ENCODE data around the gene NFASC.
A peak's percentile ranks its signal among the peaks of the same experiment; 100 is the strongest.

NFASC gene

GRCh38 chr1:204959836-204960235, 89.2 kb downstream of the NFASC start:
- POLR2A ChIA-PET: no interaction called here
- CTCF ChIA-PET: interaction anchor here (1.8 to 3.8 kb wide), 3 partner anchors 18 to 152 kb away, joined by 5 to 24 read pairs (median 15); no protein-coding TSS in a partner anchor
- no peak overlapping the region for H3K27ac ChIP-seq (ENCODE audit: extremely low read depth, low read depth, low read length)
- H3K9me3 ChIP-seq (ENCODE audit: control insufficient read depth, insufficient read depth, low read depth, low read length): no peaks in the 10 kb centered on the region
- H3K4me1 ChIP-seq (ENCODE audit: control insufficient read depth, insufficient read depth, low read length): no peaks in the 10 kb centered on the region
- H3K4me3 ChIP-seq (ENCODE audit: low read depth, low read length): no peak overlapping the region
- no peak for TF ChIP-seq ZBTB6 (tag by site-specific recombination; IDR thresholded peaks at IDR 0.05)
- no peaks in the 10 kb centered on the region for H3K36me3 ChIP-seq (ENCODE audit: control insufficient read depth in 2 of 2, insufficient read depth in 1 of 2, low read length in 2 of 2)

DNA sequence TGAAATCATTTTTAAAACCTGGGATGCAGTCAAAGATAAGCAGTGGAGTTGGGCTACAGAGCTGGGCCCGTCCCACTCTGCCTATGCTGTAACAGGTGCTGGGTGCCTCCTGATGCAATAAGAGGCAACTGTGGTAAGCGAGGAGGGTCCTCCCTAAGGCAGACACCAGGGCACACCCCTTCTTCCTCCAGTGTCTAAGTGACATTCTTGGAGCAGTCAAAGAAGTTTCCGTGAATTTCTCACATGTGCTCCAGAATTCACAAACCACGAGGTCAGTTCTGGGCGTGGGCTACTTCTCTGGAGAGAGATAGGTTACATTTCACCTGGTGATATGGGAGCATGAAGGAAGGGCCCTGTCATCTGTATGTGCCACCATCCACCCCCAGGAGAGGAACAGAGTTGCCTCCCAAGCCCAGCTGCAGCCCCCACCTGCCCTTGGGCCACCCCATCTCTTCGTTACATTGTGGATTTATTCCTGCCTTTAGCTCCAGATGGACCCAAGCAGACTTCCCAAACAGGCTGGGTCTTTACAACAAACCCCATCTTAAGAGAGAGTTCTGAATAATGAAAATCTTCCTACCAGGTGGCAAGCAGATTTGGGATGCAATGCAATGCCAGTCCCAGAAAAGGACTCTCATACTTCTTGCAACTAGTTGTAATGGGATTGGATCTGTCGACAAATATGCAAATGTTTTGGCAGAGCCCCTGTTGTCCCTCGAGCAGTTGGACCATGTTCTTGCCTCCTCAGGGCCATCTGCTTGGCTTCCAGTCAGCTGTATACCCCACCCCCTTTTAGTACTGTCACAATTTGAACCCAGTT, 89.9 kb downstream of the NFASC start:
- ChIA-PET CTCF (interaction anchor here (0.7 to 3.8 kb wide), 4 partner anchors 12 to 153 kb away, joined by 3 to 24 read pairs (median 10); no protein-coding TSS in a partner anchor), POLR2A (no interaction called here)
- TF ChIP-seq EGR2 (tag by site-specific recombination; IDR thresholded peaks at IDR 0.05; ENCODE audit: low read depth) (no peak), ZNF514 (tag by site-specific recombination; IDR thresholded peaks at IDR 0.05) (no peak), ZNF510 (tag by site-specific recombination; IDR thresholded peaks at IDR 0.05; ENCODE audit: insufficient replicate concordance) (no peak), ZBTB20 (tag by site-specific recombination; IDR thresholded peaks at IDR 0.05) (peak; percentile 42; the same call in 1 of the 2 replicates), MEIS1 (CRISPR knock-in tag; IDR thresholded peaks at IDR 0.05; ENCODE audit: borderline replicate concordance) (no peak), SCRT2 (tag by site-specific recombination; IDR thresholded peaks at IDR 0.05) (peak; percentile 86), ZNF530 (tag by site-specific recombination; IDR thresholded peaks at IDR 0.05; ENCODE audit: low read depth) (no peak), SCRT1 (tag by site-specific recombination; IDR thresholded peaks at IDR 0.05; ENCODE audit: borderline replicate concordance) (no peak)
- TF ChIP-seq, protein P1, sequence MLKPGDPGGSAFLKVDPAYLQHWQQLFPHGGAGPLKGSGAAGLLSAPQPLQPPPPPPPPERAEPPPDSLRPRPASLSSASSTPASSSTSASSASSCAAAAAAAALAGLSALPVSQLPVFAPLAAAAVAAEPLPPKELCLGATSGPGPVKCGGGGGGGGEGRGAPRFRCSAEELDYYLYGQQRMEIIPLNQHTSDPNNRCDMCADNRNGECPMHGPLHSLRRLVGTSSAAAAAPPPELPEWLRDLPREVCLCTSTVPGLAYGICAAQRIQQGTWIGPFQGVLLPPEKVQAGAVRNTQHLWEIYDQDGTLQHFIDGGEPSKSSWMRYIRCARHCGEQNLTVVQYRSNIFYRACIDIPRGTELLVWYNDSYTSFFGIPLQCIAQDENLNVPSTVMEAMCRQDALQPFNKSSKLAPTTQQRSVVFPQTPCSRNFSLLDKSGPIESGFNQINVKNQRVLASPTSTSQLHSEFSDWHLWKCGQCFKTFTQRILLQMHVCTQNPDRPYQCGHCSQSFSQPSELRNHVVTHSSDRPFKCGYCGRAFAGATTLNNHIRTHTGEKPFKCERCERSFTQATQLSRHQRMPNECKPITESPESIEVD (tag by site-specific recombination; IDR thresholded peaks at IDR 0.05): no peak
- no peak overlapping the region for H3K4me3 ChIP-seq (ENCODE audit: low read depth, low read length)
- no peaks in the 10 kb centered on the region for H3K9me3 ChIP-seq (ENCODE audit: control insufficient read depth, insufficient read depth, low read depth, low read length)
- no peaks in the 10 kb centered on the region for H3K4me1 ChIP-seq (ENCODE audit: control insufficient read depth, insufficient read depth, low read length)
- no peaks in the 10 kb centered on the region for H3K36me3 ChIP-seq (ENCODE audit: control insufficient read depth in 2 of 2, insufficient read depth in 1 of 2, low read length in 2 of 2)
- no peak overlapping the region for H3K27ac ChIP-seq (ENCODE audit: extremely low read depth, low read depth, low read length)

GRCh38 chr1:204961765-204962419, 91.2 kb downstream of the NFASC start:
- Histone ChIP-seq H3K4me1 (ENCODE audit: control insufficient read depth, insufficient read depth, low read length) (no peaks in the 10 kb centered on the region), H3K9me3 (ENCODE audit: control insufficient read depth, insufficient read depth, low read depth, low read length) (no peaks in the 10 kb centered on the region), H3K27ac (ENCODE audit: extremely low read depth, low read depth, low read length) (no peak overlapping the region), H3K36me3 (ENCODE audit: control insufficient read depth in 2 of 2, insufficient read depth in 1 of 2, low read length in 2 of 2) (no peaks in the 10 kb centered on the region), H3K4me3 (ENCODE audit: low read depth, low read length) (no peak overlapping the region)
- CTCF ChIA-PET: interaction anchor here (0.5 to 3.8 kb wide), 8 partner anchors 10 to 1969 kb away, joined by 3 to 15 read pairs (median 3); no protein-coding TSS in a partner anchor
- POLR2A ChIA-PET: no interaction called here
- TF ChIP-seq ZNF654 (tag by site-specific recombination; IDR thresholded peaks at IDR 0.05; ENCODE audit: low read depth) (peak; percentile 14; the same call in 1 of the 2 replicates), ZIC2 (tag by site-specific recombination; IDR thresholded peaks at IDR 0.05) (peak; percentile 61), SETDB1 (IDR thresholded peaks at IDR 0.05; ENCODE audit: insufficient read length, low read length) (no peak)
